GM23338 (cell line): ENCODE measurements around the gene ZNF638.

Experiments used
- EZH2 ChIP-seq: fragments of 200-600 bp; sonication (generic); IDR thresholded peaks from one replicate; pipeline ENCODE4 v1.8.0; 2017; ENCODE audit warnings: antibody characterized with exemption, mild to moderate bottlenecking, low read depth; ENCODE audit not compliant: unreplicated experiment
- JUNB ChIP-seq: IDR thresholded peaks from one replicate; pipeline ENCODE4 v1.6.1; 2016; ENCODE audit warnings: antibody characterized with exemption; ENCODE audit not compliant: unreplicated experiment
- POLR2AphosphoS5 ChIP-seq: IDR thresholded peaks from 2 replicates; pipeline ENCODE4 v1.6.1; 2016; ENCODE audit warnings: antibody characterized with exemption, low read depth
- TF ChIP-seq, protein P1 (sequence below), 2 experiments: fragments of 200-600 bp in 1 of 2; sonication (generic) in 1 of 2; conservative IDR thresholded peaks; 2 replicates each; pipeline versions ENCODE4 v1.5.1 to v1.6.1; 2016 to 2017; ENCODE audit warnings: antibody characterized with exemption in 2 of 2, low read depth in 2 of 2, mild to moderate bottlenecking in 2 of 2, moderate library complexity in 1 of 2

DNA sequence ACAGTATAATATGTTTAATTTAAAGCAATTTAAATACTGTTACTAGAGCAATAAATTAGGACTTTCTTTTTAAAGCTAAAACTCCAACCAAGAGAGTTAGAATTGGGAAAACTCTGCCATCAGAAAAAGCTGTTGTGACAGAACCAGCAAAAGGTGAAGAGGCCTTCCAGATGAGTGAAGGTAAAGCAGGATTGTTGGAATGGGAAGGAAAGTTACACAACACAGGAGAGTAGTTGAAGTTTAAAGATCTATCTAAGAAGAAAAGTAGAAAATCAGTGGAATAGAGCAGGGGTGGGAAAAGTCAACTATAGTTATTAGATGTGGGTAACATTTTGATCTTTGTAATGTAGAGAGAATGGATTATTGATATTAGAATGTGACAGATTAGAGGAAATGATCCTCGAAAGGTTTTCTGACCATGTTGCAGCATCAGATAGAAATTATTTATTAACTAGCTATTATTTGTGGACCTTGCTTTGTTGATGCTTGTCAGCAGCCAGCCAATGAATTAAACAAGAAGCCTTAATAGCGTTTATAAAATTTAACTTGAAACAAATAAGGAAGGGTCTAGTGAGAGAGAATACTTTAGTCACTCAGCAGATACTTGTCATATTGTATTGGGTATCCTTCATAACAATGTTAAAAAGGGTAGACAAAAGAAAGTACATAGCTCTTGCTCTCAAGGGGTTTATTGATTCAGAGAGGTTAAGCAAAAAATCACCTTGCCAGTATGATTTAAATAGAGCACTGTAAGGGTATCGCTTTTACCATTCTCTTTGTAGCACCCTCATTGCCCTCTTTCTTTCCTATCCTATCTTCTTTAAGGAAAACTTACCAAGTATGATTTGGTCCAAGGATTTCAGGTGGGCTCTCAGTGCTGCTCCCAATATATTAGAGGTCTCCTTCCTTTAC is 97.1 kb downstream of the ZNF638 start:
- TF ChIP-seq, protein P1, sequence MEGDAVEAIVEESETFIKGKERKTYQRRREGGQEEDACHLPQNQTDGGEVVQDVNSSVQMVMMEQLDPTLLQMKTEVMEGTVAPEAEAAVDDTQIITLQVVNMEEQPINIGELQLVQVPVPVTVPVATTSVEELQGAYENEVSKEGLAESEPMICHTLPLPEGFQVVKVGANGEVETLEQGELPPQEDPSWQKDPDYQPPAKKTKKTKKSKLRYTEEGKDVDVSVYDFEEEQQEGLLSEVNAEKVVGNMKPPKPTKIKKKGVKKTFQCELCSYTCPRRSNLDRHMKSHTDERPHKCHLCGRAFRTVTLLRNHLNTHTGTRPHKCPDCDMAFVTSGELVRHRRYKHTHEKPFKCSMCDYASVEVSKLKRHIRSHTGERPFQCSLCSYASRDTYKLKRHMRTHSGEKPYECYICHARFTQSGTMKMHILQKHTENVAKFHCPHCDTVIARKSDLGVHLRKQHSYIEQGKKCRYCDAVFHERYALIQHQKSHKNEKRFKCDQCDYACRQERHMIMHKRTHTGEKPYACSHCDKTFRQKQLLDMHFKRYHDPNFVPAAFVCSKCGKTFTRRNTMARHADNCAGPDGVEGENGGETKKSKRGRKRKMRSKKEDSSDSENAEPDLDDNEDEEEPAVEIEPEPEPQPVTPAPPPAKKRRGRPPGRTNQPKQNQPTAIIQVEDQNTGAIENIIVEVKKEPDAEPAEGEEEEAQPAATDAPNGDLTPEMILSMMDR (conservative IDR thresholded peaks at IDR 0.05; ENCODE audit: low read depth in 2 of 2): no peak
- TF ChIP-seq POLR2AphosphoS5: no peak
- no peak for TF ChIP-seq EZH2
- TF ChIP-seq JUNB: no peak
